NCI-H146 treated with DMSO at 0.1 percent for 48 hours (cell line): ENCODE results near the gene EGFLAM.

Experiments
- DNase-seq: peaks from one replicate; lab custom pipeline; 2025; ENCODE audit not compliant: unreplicated experiment; lab: John Stamatoyannopoulos, UW

EGFLAM gene

GRCh38 chr5:38265546-38266179 lies 7.3 kb downstream of the EGFLAM start:
- DNase-seq: no peak

- DNase-seq: no peak
Observed at GRCh38 chr5:38267372-38267771, 9.0 kb downstream of the EGFLAM start.

GRCh38 chr5:38273626-38274025 lies 15.3 kb downstream of the EGFLAM start:
- DNase-seq: no peak

- no peak for DNase-seq
Observed at GRCh38 chr5:38274370-38274769, 16.0 kb downstream of the EGFLAM start.

- DNase-seq: no peak
Observed at GRCh38 chr5:38284384-38284783, 26.0 kb downstream of the EGFLAM start.

- no peak for DNase-seq
Observed at GRCh38 chr5:38285226-38285625, 26.9 kb downstream of the EGFLAM start.

- DNase-seq: no peak
Observed at GRCh38 chr5:38286002-38286401, 27.6 kb downstream of the EGFLAM start.

GRCh38 chr5:38287124-38287523 lies 28.8 kb downstream of the EGFLAM start:
- DNase-seq: no peak

GRCh38 chr5:38289457-38289856 lies 31.1 kb downstream of the EGFLAM start:
- DNase-seq: no peak

GRCh38 chr5:38290028-38290653 lies 31.8 kb downstream of the EGFLAM start:
- DNase-seq: no peak

- no peak for DNase-seq
Observed at GRCh38 chr5:38291355-38291754, 33.0 kb downstream of the EGFLAM start.

- no peak for DNase-seq
Observed at GRCh38 chr5:38292228-38292627, 33.9 kb downstream of the EGFLAM start.

- DNase-seq: no peak
Observed at GRCh38 chr5:38295751-38296150, 37.4 kb downstream of the EGFLAM start.

- DNase-seq: no peak
Observed at GRCh38 chr5:38297830-38298608, 39.7 kb downstream of the EGFLAM start.

- no peak for DNase-seq
Observed at GRCh38 chr5:38299585-38299984, 41.2 kb downstream of the EGFLAM start.

- DNase-seq: no peak
Observed at GRCh38 chr5:38305148-38305547, 46.8 kb downstream of the EGFLAM start.

- DNase-seq: no peak
Observed at GRCh38 chr5:38307845-38308244, 49.5 kb downstream of the EGFLAM start.

GRCh38 chr5:38316544-38317224 lies 58.3 kb downstream of the EGFLAM start:
- DNase-seq: no peak

GRCh38 chr5:38317868-38318267 lies 59.5 kb downstream of the EGFLAM start:
- no peak for DNase-seq

- DNase-seq: no peak
Observed at GRCh38 chr5:38319491-38319890, 61.1 kb downstream of the EGFLAM start.

- no peak for DNase-seq
Observed at GRCh38 chr5:38321978-38322377, 63.6 kb downstream of the EGFLAM start.
